Measurements from ENCODE around the gene POLR3B.

Gene POLR3B

DNA sequence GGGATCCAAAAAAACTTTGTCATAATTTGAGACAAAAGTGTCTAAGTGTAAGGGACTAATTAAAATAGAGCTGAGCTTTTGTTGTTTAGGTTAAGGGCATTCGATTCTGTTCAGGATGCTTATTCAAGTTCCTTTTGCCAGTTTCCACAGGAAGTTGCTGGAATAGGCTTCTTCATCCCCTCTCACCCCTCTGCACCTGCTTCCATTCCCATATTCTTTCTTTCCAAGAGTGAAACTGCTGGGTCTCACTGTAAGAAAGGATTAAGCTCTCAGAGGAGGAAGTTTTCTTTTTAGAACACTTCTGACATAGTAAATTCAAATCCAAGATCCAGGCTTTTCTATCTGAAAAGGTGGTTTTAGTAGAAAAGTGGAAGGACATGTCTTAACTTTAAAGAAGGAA lies 61.4 kb downstream of the POLR3B start:
- no peak overlapping the region for H3K27ac Mint-ChIP-seq
- no peaks in the 10 kb centered on the region for H3K4me1 Mint-ChIP-seq
- H3K4me3 Mint-ChIP-seq: no peak overlapping the region
- ATAC-seq: no peak
- H3K36me3 Mint-ChIP-seq: peaks cover 14% of the 10 kb centered on the region
- no peaks in the 10 kb centered on the region for H3K9me3 Mint-ChIP-seq
- DNase-seq (ENCODE audit: low spot score in 2 of 2): no peak

- Mint-ChIP-seq H3K4me3 (no peak overlapping the region), H3K27ac (no peak overlapping the region)
- ATAC-seq: no peak
These were observed 65.7 kb downstream of the POLR3B start for GRCh38 chr12:106423291-106423690.

GRCh38 chr12:106425061-106425702 lies 67.6 kb downstream of the POLR3B start:
- Mint-ChIP-seq H3K4me1 (no peaks in the 10 kb centered on the region), H3K27ac (no peak overlapping the region), H3K36me3 (peaks cover 15% of the 10 kb centered on the region), H3K9me3 (no peaks in the 10 kb centered on the region), H3K4me3 (no peak overlapping the region)
- DNase-seq (ENCODE audit: low spot score in 2 of 2) (no peak), ATAC-seq (no peak)

More at GRCh38 chr12:106423291-106423690, 65.7 kb downstream of the POLR3B start:
- Mint-ChIP-seq H3K36me3 (peaks cover 2% of the 10 kb centered on the region), H3K9me3 (no peaks in the 10 kb centered on the region), H3K4me1 (no peaks in the 10 kb centered on the region)
- no peak for DNase-seq (ENCODE audit: low spot score in 2 of 2)

- Mint-ChIP-seq H3K4me3 (no peak overlapping the region), H3K27ac (no peak overlapping the region), H3K36me3 (peaks cover 19% of the 10 kb centered on the region)
These were observed 70.4 kb downstream of the POLR3B start for GRCh38 chr12:106427917-106428316.

DNA sequence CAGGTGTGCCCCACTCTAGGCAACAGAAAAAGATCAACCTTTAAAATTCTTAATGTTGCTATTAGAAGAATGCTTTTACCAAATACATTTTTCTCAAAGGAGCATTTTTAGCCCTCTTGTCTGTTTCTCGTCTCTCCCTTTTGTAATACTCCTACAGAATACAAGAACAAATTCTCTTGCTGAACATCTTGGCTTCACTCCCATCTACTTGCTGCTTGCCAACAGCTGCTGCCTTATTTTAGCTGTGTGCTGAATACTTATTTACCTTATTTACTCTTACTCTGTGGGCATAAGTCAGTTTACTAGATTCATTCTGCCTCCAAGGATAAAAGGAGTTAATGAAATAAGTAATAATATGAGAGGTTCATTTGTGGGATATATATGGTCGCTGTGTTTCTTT lies 70.8 kb downstream of the POLR3B start:
- no peak for DNase-seq (ENCODE audit: low spot score in 2 of 2)
- H3K9me3 Mint-ChIP-seq: no peaks in the 10 kb centered on the region
- no peak for ATAC-seq
- no peak overlapping the region for H3K4me3 Mint-ChIP-seq
- H3K4me1 Mint-ChIP-seq: no peaks in the 10 kb centered on the region
- peaks cover 19% of the 10 kb centered on the region for H3K36me3 Mint-ChIP-seq
- H3K27ac Mint-ChIP-seq: no peak overlapping the region

More at GRCh38 chr12:106427917-106428316, 70.4 kb downstream of the POLR3B start:
- H3K9me3 Mint-ChIP-seq: no peaks in the 10 kb centered on the region
- no peak for ATAC-seq
- no peaks in the 10 kb centered on the region for H3K4me1 Mint-ChIP-seq
- no peak for DNase-seq (ENCODE audit: low spot score in 2 of 2)

GRCh38 chr12:106429043-106429552 lies 71.5 kb downstream of the POLR3B start:
- ATAC-seq (no peak), DNase-seq (ENCODE audit: low spot score in 2 of 2) (no peak)
- Mint-ChIP-seq H3K4me3 (no peak overlapping the region), H3K27ac (no peak overlapping the region), H3K9me3 (no peaks in the 10 kb centered on the region), H3K4me1 (no peaks in the 10 kb centered on the region), H3K36me3 (peaks cover 26% of the 10 kb centered on the region)

GRCh38 chr12:106429636-106430035 lies 72.1 kb downstream of the POLR3B start:
- H3K4me3 Mint-ChIP-seq: no peak overlapping the region
- no peak for ATAC-seq
- no peaks in the 10 kb centered on the region for H3K4me1 Mint-ChIP-seq
- no peaks in the 10 kb centered on the region for H3K9me3 Mint-ChIP-seq
- DNase-seq (ENCODE audit: low spot score in 2 of 2): no peak
- H3K27ac Mint-ChIP-seq: no peak overlapping the region
- peaks cover 31% of the 10 kb centered on the region for H3K36me3 Mint-ChIP-seq

DNA sequence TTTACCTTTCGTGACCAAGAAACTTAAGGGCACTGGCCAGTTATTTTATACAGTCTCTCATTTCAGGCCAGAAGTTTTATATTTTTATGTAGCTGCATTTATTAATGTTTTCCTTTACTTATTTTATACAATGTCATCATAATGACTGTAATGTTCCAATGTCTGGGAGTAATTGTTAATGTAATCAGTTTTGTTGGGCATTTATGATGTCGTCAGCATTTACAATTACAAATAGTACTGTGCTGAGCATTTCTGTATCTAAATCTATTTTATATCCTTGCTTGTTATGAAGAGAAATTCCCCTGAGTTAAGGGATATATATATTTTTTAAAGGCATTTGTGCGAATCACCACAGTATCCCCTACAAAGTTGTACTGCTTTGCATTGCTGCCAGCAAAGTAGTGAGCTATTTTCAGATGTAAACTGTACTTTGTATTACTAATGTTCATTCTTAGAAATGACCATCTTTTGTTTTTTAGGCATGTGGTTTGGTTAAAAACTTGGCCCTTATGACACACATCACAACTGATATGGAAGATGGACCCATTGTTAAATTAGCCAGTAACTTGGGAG lies 74.4 kb downstream of the POLR3B start:
- no peaks in the 10 kb centered on the region for H3K9me3 Mint-ChIP-seq
- no peak overlapping the region for H3K27ac Mint-ChIP-seq
- H3K36me3 Mint-ChIP-seq: peaks cover 42% of the 10 kb centered on the region
- H3K4me1 Mint-ChIP-seq: no peaks in the 10 kb centered on the region
- DNase-seq (ENCODE audit: low spot score in 2 of 2): no peak
- no peak for ATAC-seq
- no peak overlapping the region for H3K4me3 Mint-ChIP-seq

DNA sequence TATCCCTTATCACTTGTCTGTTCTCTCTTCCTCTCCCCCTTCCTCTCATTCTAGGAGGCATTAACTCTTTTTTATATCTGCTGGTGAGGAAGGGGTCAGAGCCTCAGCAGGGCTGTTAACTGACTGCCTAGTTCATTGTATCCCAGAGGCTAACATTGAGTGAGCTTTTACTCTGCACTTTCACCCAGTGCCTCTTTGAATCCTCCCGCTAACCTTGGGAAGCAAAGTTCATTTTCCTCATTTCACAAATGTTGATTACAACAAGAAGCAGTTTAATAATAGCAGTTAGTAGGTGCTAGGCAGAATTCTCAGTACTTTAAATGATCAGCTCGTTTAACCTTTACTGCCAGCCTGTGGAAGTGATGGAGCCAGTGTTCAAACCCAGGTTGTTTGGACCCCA lies 75.5 kb downstream of the POLR3B start:
- peaks cover 54% of the 10 kb centered on the region for H3K36me3 Mint-ChIP-seq
- no peak overlapping the region for H3K4me3 Mint-ChIP-seq

GRCh38 chr12:106434526-106434925 lies 77.0 kb downstream of the POLR3B start:
- Mint-ChIP-seq H3K36me3 (peaks cover 47% of the 10 kb centered on the region), H3K4me3 (no peak overlapping the region), H3K4me1 (no peaks in the 10 kb centered on the region), H3K27ac (no peak overlapping the region), H3K9me3 (no peaks in the 10 kb centered on the region)
- ATAC-seq (no peak), DNase-seq (ENCODE audit: low spot score in 2 of 2) (no peak)

More for the DNA sequence above, 75.5 kb downstream of the POLR3B start:
- Mint-ChIP-seq H3K9me3 (no peaks in the 10 kb centered on the region), H3K27ac (no peak overlapping the region), H3K4me1 (no peaks in the 10 kb centered on the region)
- DNase-seq (ENCODE audit: low spot score in 2 of 2) (no peak), ATAC-seq (no peak)

DNA sequence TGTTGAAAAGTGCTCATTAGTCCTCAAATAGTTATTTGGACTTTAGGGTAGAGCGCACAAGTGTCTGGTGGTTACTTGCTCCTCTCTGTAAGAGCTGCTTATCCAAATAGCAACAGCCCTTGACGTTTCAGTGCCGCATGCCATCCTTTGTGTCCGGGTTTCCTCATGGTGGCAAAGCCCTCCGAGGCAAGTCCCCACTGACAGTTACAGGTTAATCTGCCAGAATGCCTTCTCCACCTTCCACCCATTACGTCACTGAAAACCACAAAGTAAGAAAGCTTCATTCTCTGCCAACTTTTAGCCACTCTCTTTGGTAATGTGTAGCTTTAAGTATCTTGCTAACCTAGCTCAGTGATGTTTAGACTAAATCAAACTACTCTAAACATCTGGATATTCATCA lies 78.6 kb downstream of the POLR3B start:
- no peak overlapping the region for H3K27ac Mint-ChIP-seq
- DNase-seq (ENCODE audit: low spot score in 2 of 2) (no peak), ATAC-seq (no peak)
- no peaks in the 10 kb centered on the region for H3K4me1 Mint-ChIP-seq
- H3K9me3 Mint-ChIP-seq: no peaks in the 10 kb centered on the region
- no peak overlapping the region for H3K4me3 Mint-ChIP-seq
- peaks cover 49% of the 10 kb centered on the region for H3K36me3 Mint-ChIP-seq

DNA sequence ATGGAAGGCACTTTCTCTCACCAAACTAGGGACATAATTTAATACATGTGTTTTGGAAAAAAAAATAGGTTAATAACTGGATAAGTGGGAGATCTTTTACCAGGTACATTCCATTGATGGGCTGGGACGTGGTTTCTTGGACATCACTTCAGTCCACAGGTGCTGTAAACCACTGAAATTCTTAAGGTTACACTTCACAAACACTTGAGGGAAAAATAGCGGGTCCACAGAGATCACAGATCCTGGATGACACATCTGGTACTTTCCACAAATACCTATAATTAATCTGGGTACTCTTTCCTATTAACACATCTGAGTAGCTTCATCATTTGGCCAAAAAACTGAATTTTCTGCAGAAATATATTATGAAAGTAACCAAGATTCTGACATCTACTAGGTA lies 85.0 kb downstream of the POLR3B start:
- H3K36me3 Mint-ChIP-seq: peaks cover 29% of the 10 kb centered on the region

DNA sequence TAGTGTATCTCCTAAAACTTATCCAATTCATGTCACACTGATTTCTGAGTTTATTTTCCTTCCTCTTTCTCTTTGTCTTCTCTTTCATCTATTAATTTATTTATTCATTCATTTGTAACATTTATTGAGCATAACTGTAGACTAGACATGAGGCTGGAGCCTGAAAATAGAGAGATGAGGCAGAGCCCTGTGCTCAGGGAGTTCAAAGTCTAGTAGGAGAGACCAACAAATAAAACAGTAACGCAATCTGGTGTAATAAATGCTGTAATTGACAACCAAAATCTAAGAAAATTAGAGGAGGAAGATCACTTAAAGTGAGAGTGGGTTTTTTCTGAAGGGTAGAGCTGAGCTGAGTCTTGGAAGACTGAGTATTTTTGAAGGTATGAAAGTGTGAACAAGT lies 87.5 kb downstream of the POLR3B start:
- ATAC-seq: no peak
- H3K36me3 Mint-ChIP-seq: peaks cover 24% of the 10 kb centered on the region
- no peaks in the 10 kb centered on the region for H3K4me1 Mint-ChIP-seq
- no peak overlapping the region for H3K4me3 Mint-ChIP-seq
- H3K9me3 Mint-ChIP-seq: no peaks in the 10 kb centered on the region
- no peak for DNase-seq (ENCODE audit: low spot score in 2 of 2)
- H3K27ac Mint-ChIP-seq: no peak overlapping the region

More for the DNA sequence above, 85.0 kb downstream of the POLR3B start:
- Mint-ChIP-seq H3K9me3 (no peaks in the 10 kb centered on the region), H3K4me1 (no peaks in the 10 kb centered on the region), H3K4me3 (no peak overlapping the region), H3K27ac (no peak overlapping the region)
- ATAC-seq (no peak), DNase-seq (ENCODE audit: low spot score in 2 of 2) (no peak)

GRCh38 chr12:106445959-106446358 lies 88.4 kb downstream of the POLR3B start:
- no peak for DNase-seq (ENCODE audit: low spot score in 2 of 2)
- H3K4me1 Mint-ChIP-seq: no peaks in the 10 kb centered on the region
- H3K4me3 Mint-ChIP-seq: no peak overlapping the region
- H3K36me3 Mint-ChIP-seq: peaks cover 16% of the 10 kb centered on the region
- H3K27ac Mint-ChIP-seq: no peak overlapping the region
- ATAC-seq: no peak
- H3K9me3 Mint-ChIP-seq: no peaks in the 10 kb centered on the region

DNA sequence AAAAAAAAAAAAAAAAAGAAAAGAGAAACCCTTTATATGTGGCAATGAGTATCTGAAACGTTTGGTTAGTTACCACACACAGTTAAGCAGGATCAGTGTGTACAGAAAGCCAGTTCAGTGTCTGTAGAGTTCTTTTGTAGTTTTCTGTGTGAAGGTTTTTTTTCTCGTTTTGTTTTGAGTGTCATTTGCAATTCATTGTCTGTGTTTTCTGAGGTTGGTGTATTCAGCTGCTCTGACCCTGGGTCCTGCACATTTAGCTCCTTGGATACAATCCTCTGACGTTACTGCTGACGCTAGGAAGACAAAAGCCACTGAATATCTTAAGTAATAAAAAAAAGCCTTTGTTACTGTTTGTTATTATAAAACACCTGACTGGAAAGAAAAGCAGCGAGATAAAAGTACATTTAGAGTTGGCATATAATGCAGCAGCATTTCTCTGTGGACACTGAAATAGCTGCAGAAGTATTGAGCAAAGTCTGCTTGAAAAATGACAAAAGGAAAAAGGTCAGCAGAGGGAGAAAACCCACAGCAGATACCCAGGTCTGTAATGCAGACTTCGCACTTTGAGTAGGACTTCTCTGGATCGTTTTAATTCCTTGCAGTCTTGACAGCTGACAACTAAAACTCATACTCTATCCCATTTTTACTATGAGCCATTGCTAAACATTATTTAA lies 89.0 kb downstream of the POLR3B start:
- H3K27ac Mint-ChIP-seq: no peak overlapping the region
- no peak overlapping the region for H3K4me3 Mint-ChIP-seq
- DNase-seq (ENCODE audit: low spot score in 2 of 2): no peak
- no peak for ATAC-seq
- H3K36me3 Mint-ChIP-seq: peaks cover 16% of the 10 kb centered on the region
- no peaks in the 10 kb centered on the region for H3K4me1 Mint-ChIP-seq
- no peaks in the 10 kb centered on the region for H3K9me3 Mint-ChIP-seq

DNA sequence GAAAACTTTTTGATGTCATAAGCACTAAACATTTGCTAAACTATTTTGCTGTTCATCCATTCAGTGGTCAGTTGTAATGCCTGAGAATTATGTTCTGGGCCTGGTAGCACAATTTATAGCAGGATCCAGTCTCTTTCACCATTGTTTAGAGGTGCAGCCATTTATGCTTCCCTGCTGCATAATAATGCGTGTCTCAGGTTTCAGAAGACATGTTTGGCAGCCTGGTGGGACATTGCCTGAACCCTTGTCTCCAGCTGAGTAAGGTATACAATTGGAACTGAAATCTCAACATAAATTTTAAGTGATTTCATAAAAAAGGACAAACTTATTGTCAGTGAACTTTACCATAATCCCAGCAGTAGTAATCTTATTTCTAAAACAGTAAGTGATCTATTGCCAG lies 94.8 kb downstream of the POLR3B start:
- Mint-ChIP-seq H3K36me3 (peaks cover 27% of the 10 kb centered on the region), H3K4me3 (no peak overlapping the region), H3K9me3 (no peaks in the 10 kb centered on the region), H3K4me1 (no peaks in the 10 kb centered on the region), H3K27ac (no peak overlapping the region)
- DNase-seq (ENCODE audit: low spot score in 2 of 2) (no peak), ATAC-seq (no peak)
